HG03039 (cell line): Measurements from ENCODE around the gene CISH.

ENCODE experiments used
- ATAC-seq: cut with Tn5 transposase; IDR thresholded peaks from one replicate; pipeline ENCODE4 v1.9.1; 2021; ENCODE audit warnings: mild to moderate bottlenecking, moderate library complexity; ENCODE audit not compliant: unreplicated experiment

CISH gene, protein sequence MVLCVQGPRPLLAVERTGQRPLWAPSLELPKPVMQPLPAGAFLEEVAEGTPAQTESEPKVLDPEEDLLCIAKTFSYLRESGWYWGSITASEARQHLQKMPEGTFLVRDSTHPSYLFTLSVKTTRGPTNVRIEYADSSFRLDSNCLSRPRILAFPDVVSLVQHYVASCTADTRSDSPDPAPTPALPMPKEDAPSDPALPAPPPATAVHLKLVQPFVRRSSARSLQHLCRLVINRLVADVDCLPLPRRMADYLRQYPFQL

DNA sequence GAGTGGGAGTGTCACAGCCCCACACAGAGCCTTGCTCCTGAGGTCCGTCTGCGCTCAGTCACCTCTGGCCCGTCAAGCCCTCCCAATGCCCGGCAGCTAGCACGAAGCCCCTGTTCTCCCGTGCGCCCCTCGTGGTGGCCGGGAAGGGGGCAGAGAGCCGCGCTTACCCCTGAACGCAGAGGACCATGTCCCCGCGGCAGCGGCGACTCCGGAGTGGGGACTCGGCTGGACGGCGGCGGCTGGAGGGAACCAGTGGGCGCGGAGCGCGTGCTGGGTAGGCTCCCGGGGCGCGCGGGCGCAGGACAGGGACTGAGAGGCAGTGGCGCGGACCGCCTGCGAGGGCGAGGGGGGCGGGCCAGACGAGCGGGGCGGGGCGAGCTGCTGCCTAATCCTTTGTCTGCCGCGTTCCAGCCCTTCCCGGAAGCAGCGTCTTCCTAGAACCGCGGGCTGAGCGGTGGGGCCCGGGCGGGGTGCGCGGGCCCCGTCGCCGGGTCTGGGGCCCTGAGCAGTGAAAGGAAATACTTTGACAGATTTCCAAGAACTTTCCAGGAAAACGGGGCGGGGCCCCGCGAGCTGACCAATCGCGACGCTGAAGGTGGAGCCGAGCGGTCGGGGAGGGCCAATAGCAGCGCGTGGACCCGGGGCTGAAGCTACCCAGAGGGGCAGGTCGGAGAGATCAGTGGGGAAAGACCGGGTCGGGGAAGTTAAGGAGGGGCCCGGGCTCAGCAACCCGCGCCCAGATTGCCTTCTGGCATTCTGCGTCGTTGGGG is at the start of gene CISH:
Gene CISH, minus strand, starts transcription at position 311 of the 770 bp plus-strand sequence. Its CDS starts 124 bp downstream, at position 187.
- peak; percentile 57 for ATAC-seq

DNA sequence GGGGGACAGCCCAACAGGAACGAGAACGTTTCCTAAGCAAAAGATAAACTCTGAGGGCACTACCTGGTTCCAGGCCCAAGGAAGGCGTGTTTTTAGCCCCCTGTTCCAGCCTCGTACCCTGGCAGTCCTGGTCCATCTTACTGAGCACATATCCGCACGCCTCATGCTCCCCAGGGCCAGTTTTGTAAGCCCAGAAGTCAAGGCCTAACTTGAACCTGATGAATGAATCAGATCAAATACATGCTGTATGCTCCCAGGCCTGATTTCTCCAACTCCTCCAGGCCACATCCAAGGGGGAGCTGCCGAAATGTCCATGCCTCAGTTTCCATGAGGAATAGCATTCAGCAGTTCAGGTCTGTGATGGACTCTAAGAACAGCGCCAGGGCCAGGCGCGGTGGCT is 48.8 kb upstream of the CISH start:
- no peak for ATAC-seq

DNA sequence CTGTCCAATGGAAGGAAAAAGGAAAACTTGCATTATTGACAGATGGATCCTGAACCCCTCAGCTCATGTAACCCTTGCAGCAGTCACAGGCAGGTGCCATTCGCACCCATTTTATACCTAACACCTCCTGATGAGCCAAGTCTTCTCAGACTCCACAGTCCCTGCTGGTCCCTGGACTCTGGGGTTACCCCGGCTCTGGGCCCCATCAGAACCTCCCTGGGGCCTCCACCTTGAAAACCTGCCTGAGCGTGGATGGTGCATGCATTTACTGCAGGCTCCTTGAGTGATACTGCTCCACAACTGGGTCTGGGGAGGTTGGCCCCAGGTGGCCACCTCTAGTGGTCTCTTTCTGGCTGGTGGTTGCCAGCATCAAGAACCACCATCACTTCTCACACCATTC is 47.3 kb upstream of the CISH start:
- ATAC-seq = no peak

DNA sequence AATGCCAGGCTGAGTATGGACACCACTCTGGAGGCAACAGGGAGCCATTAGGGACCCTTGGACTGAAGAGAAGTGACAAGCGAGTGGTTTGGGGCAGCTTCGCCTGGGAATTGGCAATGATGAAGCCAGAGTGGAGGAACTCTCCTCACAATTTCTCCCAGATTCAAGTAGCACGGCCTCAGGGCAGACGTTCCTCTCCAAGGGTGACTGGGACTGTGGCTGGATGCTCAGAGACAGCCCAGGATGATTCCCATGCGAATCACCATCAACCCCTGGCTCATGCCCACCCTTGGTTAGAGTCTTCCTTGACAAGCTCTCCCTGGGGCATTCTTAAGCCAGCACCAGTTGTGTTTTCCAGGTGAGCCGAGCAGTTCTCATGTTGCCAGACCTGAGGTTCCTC is 46.8 kb upstream of the CISH start:
- no peak for ATAC-seq

DNA sequence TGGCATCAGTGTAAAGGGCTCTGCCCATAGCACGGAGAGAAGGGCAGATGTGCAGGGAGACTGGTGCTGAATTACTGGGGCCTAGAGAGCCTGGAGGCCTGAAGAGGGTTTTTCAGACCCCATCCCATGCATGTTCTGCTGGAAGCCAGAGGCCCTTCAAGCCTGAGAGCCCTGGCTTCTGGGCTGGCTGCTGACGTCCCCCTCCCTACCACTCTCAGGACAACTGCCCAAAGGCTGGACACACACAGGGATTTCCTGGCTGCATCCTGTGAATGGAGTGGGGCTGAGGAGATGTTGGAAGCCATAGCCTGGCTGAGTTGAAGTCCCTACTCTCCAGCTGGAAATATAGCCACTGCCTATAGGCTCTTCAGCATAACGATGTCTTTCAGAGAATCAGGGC is 46.2 kb upstream of the CISH start:
- ATAC-seq = no peak

DNA sequence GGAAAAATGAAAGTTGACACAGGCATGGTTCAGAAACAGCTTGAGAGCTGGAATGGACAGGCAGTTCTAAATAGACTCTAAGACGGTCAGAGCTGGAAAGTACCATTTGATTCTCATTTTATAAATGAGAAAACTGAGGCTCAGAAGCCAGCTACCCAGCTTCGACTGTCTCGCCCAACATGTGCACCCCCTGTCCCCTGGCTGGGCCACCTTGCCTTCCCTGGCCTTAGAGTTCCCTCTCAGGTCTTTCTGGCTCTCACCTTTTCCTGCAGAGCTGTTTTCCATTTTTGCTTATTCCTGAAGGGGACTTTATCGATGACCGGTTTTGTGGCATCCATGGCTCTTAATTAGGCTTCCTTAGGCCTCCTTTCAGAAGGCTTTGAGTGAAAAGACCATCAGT is 45.8 kb upstream of the CISH start:
- no peak for ATAC-seq

DNA sequence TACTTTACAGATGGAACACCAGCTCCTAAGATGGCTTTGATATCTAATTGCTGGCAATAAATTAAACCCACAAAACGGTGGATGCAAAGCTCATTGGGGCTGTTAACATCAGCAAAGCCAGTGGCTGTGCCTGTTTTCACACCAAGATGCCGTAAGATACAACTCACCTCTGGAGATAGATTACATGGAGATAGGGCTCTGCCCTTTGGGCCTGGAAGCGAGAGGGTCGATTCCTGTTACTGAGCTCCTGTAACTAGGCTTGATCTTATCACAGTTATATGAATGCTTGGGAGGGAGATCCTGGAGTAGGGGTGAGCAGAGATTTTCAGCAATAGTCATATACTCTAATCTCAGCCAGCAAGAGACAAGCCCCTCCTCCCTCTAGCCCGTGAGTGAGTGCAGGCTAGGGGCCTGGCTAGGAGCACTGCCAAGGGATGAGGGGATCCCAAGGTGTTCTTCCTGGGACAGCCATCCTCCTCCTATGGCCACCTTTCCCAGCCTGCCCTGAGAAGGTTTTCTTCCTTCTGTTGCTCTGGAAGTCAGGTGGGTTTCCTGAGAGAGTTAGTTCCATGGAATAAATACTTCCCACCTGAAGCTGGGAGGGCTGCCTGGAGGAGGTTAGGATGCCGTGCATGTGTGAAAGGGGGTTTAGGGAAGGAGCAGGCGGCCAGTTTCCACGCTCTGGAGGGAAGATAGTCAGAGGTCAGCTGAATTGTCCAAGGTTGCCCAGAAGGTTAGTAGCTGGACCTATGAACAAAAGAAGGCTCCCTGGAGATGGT is 45.0 kb upstream of the CISH start:
- no peak for ATAC-seq

DNA sequence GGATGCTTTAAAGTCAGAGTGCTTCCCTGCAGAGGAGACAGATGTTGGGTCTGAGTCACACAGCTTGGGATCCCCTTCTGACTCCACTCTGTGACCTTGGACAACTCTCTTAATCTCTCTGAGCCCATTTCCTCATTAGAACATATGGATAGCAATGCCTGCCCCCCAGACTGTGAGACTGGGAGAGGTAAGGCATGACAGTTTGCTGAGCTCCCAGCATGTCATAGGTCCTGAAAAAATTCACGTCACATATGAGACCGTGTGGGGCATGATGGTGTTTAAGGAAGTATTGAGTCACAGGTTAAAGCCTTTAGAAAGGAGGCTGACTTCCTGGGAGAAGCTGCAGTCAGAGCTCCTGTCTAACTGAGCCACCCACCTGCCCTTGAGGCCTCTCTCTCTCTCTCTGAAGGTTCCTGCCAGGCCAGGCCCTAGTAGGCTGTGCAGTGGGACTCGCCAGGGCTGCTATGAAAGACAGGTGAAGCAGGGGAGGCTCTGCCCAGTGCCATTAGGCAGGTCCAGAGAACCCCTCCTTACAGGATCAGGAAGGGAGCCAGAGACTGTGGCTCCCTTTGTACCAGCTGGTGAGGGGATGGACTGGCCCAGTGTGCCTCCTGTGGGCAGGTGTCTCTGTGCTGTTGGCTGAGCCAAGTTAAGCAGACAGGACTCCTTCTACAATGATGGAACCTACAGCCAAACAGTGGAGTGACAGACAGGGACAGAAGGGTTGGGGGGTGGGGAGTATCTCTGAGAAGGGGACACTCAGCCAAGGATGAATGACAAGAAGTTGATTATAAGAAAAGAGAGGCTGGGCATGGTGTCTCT is 43.6 kb upstream of the CISH start:
- ATAC-seq = no peak

DNA sequence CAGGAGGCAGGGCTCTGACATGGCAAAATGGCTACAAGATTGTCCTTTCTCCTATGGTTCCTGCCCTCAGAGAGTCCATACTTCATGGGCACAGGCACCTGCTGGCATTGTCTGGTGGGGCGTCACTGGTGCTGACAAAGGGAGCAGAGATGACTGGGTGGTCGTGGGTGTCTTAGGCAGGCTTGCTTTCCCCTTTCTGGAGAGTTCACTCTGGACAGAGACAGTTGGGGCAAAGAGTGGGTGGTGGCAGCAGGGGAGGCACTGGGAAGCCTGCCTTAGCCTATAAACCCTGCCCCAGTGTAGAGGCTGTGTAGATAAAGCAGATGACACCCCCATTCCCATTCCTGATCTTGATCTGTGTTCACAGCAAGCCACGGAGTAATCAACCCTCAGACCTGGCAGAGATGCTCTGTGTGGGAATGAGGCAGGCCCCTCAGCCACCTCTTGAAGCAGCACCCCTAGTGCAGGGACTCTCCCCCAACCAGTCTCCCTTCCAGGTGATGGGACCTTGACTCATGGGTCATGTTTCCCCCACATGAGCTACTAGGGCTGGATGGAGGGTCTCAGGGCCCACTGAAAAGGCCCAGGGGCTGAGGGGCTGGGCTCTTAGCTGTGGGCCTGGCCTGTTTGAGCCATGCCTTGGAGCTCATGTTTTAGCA is 42.5 kb upstream of the CISH start:
- ATAC-seq = no peak

DNA sequence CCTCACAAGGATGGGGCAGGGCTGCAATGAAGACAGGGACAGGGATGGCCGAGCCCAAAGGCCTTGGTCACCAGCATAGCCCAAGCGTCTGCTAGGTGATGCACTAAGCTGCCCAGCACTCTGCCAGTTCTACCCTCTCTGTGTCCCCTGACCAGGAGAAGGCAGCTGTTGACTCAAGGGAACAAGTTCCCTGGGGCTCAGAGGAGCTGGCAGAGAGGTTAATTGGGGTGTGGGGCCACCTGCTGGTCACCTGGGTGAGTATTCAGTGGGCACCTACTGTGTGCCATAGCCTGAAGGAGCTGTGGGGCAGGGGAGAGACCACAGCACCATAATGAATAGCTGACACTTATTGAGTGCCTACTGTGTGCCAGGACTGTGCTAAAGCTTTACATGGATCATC is 41.1 kb upstream of the CISH start:
- ATAC-seq = no peak

DNA sequence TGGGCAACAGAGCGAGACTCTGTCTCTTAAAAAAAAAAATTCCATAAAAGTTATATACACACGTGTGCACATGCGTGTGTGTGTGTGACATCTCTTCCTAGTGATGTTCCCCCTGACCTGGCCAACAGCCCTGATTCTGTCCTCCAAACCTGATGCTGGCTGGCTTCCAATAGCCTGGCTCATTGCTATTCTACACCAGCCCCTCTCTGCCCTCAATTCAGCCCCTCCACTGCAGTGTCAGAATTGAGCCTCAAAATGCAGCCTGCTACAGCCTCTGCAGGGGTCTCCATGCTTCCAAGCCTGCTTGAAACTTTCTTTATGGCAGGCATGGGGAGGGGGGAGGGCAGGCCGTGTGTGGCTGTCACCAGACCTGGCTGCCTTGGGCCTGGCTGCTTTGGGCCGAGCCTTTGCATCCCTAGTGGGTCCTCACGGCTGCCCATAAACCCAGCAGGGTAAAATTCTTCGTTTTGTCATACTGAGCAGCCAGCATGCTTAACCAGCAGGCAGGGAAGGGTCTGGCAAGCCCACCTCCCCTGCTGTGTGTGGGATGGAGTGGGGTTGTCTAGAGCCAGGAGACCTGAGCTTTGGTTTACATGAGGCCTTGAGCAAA is 40.5 kb upstream of the CISH start:
- ATAC-seq = no peak

DNA sequence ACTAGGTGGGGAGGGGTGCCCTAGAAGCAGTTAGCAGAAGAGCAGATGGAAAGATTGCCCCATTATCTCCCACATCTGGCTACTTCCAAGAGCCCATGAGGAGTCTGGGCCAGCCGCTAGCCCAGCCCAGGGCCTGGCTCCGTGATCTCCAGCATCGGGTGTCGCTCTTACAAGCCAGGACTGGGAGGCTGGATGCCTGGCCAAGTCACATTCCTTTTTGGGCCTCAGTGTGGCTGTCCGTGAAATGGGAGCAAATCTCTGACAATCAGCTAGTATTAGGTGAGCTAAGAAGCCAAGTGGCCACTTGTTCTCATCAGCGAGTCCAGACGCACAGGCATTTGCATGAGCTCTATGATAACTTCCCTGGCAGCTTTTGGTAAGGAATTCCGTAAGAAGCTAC is 39.9 kb upstream of the CISH start:
- no peak for ATAC-seq

DNA sequence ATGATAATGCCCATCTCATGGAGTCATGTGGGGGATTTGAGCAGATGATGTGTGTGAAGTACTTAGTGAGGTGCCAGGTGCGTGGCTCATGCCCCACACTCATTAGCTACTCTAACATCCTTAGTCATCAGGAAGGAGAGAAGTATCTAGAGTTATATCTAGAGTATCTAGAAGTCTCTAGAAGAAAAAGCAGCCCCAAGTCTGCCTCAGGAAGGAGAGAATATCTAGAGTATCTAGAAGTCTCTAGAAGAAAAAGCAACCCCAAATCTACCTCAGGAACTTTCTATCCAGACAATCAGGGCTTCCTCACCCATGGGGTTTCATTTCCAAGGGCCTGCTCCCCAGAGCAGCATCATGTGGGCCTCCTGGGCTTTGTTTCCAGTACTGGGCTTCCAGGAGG is 38.4 kb upstream of the CISH start:
- no peak for ATAC-seq

DNA sequence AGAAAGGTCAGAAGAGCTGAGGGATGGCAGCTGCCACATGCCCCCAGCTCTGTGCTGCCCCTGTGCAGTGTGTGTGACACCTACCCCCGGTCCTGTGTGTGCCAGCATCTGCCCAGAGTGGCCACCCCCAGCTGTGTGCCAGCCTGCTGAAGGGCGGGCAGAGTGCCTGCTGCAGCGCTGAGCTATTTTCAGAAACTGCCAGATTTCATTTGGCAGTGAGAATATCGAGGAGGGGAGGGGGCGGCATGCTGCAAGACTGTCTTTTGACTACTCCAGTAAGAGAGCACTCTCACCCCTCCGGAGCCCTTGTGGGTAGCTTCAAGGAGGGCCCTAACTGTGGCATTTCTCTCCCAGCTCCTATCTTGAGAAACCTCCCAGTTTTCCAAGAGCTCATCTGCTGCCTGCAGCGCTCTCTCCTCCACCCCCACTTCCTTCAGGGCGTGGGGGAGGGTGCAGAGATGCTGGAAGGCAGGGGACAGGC is 37.9 kb upstream of the CISH start:
- ATAC-seq = no peak

DNA sequence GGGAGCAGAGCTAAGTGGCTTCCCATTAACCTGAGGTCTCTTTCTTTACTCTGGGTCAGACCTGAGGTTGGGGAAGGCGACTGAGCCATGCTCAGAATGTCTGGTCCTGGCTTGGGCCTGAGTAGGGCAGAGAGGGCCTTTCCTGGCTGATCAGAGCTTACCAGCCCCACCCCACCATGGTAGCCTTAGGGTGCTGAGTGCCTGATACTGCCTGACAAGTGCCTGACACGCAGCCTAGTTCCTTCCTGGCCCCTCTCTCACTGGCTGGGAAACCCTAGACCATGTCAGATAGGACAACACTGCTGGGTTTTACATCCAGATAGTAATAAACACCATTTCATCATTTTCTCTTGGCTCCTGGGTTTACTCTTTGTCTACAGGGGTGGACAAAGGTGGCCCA is 37.4 kb upstream of the CISH start:
- no peak for ATAC-seq

DNA sequence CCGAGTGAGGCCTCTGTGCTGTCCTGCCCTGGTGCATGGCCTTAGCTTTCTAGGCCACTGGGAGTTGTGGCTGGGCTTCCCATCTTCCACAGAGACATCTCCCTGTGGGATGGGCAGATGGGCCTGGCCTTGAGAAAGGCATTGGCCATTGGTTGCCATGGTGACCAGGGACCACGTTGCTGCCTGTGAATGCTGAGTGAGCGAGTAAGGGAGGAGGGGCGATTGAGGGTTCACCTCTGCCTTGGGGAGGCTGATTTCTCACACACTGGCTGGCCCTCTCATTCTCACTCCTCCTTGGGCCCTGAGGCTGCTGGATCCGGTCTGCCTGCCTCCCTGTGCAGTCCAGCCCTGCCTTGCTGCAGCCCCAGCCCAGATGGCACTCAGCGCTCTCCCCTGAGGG is 36.7 kb upstream of the CISH start:
- ATAC-seq = no peak

DNA sequence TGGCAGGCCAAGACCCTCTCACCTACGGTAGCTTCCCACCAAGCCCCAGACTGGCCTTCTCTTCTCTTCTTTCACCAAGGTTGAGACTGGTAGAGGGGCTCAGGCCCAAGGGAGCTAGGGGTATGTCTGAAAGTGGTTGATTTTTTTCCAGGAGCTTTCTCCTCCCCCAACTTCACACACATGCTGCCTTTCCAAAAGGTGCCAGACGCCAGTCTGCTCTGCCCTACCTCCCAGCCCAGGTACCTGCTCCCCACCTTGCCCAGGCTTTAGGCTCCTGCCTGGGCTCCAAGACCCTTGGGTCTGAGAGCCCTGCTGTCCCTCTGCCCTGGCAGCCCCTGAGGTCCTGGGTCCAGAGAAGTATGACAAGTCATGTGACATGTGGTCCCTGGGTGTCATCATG is 33.8 kb upstream of the CISH start:
- ATAC-seq = no peak

DNA sequence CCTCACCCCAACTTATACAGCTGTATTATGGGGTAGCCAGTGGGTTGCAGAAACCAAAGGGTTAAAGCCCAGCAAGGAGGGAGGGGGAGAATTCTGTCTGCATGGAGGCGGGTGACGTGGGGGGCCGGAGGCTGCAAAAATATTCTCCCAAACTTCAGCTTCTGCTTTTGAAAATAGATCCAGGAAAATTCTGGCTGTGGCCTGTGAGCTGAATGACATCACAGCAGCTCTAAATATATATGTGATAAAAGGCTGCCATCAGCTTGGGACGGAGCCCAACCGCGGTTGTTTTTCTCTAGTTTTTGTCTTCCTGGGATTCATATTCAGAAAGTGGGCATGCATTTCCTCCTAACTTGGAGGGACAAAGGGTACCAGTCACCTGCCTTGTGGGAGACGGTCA is 33.0 kb upstream of the CISH start:
- ATAC-seq = no peak

DNA sequence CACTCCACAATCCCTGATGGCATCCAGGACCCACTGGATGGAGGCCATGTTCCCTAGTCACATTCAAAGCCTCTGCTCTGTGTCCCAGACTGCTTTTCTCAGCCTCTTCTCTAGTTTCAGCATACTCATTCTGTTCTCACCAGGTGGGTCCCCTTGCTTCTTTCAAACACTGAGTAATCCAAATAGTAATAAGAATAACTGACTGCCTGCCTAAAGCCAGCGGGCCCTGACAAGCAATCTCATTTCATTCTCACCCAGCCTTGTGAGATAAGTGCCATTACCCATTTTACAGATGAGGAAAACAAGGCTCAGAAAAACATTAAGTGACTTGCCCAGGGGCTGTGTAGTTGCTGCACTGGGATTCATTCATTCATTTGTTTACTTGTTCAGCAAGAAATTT is 30.8 kb upstream of the CISH start:
- ATAC-seq = no peak

DNA sequence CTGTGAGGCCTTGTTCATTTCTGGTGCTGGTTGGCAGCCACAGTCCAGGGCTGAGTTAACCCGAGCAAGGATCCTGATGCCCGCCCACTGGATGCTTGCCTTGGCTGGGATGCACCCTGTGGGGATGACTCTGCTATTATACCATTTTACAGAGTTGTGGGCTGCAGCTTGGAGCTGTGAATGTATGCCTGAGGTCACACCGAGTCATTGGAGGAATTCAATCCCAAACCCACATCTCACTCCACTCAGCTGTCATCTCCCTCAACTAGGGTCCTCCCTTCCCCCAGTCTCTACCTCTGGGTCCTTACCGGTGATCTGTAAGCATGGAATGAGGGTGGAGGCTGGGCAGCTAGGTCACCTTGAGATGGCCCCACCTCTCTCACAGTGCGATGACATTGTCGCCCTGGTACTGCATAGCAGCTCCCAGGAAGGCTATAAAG is 27.5 kb upstream of the CISH start:
- ATAC-seq = no peak
